Stimulated activated CD4-positive, alpha-beta T cell treated with anti-CD3 and anti-CD28 coated beads, Interleukin-12 subunit alpha, Interleukin-12 subunit beta, amount 100 ng/mL, for 4 hours (primary cell): Measurements from ENCODE around the gene SNAPC1.
"Not testable (repeated sequence)": the region's sequence is repeated elsewhere in the genome, so short reads cannot be mapped to it uniquely, and the experiment has no call there.

Source experiments
- DNase-seq: peaks from one replicate; pipeline ENCODE4 v3.0.0-alpha.2; 2020

The SNAPC1 gene

GRCh38 chr14:61750708-61751474 is 11.3 kb upstream of the SNAPC1 start:
- peak; percentile 67 for DNase-seq

GRCh38 chr14:61751475-61751989 is 10.7 kb upstream of the SNAPC1 start:
- no peak for DNase-seq

DNA sequence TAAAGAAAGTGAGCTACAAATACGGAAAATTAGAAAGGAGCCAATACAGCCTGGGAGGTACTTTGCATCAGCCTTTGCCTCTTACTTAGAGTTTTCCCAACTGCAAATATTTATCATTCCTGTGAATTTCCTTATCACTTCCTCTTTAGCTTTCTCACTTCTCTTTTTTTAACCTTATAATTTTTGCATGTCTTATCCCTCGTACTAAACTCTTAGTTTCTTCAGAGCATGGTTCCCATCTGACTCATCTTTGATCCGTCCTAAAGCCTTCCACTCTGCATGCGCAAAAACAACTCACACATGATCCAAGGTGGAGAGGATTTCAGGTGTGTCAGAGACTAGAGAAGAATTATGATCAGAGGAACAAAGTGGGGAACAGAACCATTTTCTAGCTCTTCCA is 9.6 kb upstream of the SNAPC1 start:
- no peak for DNase-seq

DNA sequence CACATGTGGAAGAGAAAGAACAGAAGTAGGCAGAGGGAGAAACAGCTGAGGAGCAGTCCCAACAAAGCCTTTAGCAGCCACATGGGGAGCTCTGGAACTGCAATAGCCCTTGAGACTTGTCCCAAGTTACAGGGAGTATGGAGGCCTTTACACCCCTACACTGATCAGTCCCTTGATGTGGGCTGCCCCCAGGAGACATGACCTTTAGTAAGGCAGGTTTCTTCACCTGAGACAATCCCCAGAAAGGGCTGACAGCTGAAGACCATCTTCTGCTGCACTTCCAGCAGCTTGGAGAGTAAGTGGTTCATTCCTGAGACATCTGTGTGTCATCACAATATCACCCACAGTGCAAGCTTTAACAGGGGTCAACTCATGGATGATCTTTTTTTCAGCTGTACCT is 8.6 kb upstream of the SNAPC1 start:
- DNase-seq, result no peak

DNA sequence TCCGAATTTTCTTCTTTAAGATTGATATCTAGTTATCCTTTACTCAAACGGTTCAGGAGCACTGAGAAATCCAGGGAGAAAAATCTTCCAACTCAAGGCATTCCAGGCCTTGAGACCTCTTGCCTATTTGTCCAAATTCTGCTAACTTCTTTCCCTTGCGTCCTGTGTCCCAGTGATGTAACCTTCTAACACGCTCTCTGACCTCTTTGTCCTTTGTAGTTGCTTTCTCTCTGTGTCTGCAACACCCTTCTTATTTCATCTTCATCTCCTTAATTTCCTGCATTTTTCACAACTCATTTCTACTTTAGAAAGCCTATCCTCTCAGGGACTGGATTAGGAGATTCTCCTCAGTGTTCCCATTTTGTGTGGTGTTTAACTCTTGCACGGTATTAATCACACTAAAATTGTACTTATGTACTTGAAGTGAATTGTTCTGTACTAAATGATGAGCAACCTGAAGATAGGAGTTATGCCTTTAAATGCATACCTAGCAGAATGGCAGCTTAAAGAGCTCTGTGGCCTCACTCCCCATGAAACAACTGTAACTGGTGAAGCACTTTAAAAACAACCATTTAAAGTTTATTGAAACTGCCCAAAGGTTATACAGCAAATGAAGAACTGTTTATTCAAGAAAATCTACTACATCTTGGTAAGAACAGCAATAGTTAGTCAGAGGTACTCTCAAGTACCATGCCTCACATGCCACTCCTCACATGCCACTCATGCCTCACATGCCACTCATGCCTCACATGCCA is 7.4 kb upstream of the SNAPC1 start:
- no peak for DNase-seq

GRCh38 chr14:61755382-61755742 is 6.9 kb upstream of the SNAPC1 start:
- not testable (repeated sequence) for DNase-seq

GRCh38 chr14:61756135-61756534 is 6.1 kb upstream of the SNAPC1 start:
- DNase-seq, result no peak

GRCh38 chr14:61759878-61760277 is 2.3 kb upstream of the SNAPC1 start:
- no peak for DNase-seq

DNA sequence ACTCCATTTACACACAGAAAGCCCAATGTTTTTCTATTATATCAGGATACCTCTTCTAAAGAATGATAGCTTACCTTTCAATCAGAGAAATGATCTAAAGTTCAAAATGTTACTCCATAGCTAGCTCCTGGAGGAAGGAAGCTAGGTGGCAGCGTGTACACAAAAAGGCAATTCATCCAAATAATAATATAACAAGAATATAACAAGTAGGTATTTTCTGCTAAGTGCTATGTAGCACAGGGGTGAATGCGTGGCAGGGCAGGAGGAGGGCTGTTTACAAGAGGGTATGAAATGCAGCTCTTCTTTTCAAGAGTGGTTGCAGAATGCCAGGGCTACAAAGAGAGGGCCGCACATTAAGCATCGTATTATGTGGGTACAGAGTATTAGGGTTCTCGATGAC is 663 bp upstream of the SNAPC1 start:
- no peak for DNase-seq

- no peak for DNase-seq
Observed at GRCh38 chr14:61764342-61765122, 2.3 kb downstream of the SNAPC1 start.

- no peak for DNase-seq
Observed at GRCh38 chr14:61765225-61765943, 3.2 kb downstream of the SNAPC1 start.

DNA sequence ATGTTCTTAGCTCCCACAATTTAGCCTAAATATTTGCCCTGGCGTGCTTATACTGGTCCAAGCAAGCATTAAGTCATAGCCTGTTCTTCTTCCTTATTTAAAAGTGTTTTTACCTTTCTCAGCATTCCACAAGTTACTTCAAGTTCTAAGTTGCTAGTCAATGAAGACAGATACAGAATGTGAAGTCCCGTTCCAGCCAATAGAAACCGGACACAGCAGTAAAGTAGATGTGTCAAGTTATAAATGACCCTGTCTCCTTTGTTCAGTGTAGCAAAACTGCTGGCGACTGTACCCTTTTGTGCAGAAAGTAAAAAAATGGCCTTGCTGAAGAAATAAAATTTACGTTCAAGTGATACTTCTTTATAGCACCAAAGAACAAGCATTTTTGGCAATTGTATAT is 3.9 kb downstream of the SNAPC1 start:
- no peak for DNase-seq

DNA sequence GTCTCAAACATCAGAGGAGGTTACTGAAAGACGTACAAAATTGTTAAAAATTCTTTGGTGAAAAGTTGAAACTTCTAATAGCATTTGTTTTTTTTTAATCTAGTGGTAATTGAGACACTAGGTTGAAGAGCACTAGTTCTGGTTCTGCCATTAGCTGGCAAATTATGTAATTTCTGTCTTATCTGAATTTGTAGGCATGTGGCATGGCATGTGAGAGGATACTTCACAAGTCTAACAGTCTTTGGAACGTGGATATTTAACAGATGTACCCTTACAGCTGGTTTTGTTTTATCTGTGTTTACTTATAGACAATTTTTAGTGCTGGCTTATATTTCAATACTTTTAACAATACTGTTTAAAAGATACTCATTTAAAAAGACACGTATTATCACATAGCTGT is 6.0 kb downstream of the SNAPC1 start:
- no peak for DNase-seq

DNA sequence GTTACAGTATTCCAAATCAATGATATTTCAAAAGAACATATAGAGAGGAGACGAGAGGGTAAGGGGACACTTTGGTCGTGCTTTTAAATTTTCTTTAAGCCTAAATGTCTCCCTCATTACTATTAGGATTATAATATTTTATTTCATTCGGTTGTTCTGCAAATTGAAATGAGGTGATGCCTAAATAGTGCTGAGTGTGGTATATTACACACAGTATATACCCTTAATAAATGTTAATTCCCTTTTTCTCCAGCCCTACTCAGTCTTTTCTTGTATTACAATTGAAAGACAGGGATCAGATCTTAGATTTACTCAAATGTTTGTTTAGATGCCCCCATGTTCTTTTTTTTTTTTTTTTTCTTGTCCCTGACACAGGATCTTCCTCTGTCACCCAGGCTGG is 7.7 kb downstream of the SNAPC1 start:
- no peak for DNase-seq

DNA sequence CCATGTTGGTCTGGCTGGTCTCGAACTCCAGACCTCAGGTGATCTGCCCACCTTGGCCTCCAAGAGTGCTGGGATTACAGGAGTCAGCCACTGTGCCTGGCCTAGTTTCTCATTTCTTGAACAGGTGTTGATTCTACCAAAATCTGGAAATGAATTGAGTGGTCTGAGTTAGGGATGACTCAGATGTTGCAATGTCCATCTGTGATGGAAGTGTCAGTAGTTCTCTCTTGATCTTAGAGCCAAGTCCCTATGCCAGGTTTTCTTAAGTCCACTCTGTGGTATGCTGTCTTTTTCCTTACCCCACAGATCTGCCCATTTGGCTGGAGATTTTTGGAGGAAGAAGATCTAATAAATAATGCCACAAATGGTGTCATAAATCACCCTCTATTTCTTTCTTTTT is 12.6 kb downstream of the SNAPC1 start:
- no peak for DNase-seq

DNA sequence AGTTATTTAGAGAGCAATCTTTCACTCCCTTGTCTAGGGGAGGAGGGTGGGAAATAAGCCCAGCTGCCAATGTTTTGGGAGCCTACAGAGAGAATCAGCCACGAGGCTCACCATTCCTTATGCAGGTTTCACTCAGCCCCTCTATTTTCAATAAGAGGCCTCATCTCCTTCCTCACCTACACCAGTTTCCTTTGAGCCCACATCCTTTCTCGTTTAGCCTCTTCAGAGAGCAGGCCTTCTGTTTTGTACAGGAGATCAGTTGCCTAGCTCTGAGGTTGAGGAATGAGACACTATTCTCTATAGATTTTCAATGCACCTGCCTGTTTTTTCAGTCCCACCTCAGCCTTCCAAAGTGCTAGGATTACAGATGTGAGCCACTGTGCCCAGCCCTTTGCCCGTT is 17.9 kb downstream of the SNAPC1 start:
- DNase-seq, result no peak

DNA sequence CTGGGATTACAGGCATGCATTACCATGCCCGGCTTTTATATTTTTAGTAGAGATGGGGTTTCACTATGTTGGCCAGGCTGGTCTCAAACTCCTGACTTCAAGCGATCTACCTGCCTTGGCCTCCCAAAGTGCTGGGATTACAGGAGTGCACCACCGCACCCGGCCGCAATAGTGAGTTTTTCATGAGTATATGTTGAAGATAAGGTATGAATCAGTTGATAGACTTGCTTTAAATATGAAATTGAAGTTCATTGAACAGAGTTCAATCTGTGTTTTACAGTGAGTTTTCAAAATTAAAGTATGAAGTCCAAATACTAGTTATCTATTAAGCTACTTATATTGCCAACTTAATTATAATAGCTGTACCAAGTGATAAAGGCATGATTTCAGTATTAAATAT is 35.1 kb downstream of the SNAPC1 start:
- no peak for DNase-seq

DNA sequence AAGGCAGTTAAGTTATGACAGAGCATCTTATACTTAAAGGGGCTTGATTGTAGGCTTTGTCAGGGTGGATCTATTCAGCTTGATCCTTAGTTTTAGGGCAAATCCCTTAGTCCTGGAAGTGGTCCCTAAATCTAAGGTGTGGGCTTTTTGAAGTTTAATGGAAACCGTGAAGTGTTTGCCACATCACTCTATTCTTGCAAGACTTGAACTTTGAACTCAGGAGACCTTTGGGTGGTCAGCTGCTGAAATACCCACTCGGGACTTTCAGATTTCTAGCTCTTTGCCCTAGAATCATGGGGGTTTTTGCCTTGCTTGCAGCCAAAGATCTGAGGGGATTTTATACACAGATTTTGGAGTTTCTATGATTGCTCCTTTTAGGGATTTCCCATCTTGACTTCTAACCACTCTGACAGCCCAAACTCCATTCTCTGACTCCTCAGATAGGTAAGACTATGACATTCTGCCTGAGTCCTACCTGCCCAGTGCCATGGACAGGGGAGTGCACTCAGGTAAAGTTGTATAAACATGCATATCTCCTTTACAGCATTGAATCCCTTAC is 39.9 kb downstream of the SNAPC1 start:
- no peak for DNase-seq

DNA sequence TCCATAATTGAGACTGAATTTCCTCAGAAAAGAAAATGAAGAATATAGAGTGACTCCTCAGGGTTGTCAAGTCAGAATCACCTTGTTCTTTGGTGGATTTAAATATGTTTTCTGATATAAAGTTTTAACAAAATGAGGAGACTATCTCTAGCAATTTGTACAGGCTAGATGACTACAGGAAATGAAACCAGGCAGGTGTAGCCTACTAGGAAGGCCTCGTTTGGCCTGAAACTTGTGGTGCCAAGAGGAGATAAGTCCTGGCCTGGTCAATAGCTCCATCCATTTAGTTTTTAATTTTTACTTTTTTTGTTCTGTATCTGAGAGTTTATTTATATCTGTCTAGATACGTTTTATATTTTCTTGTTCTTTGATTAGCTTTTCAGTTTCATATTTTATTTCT is 41.5 kb downstream of the SNAPC1 start:
- DNase-seq, result no peak

GRCh38 chr14:61805451-61805850 is 43.2 kb downstream of the SNAPC1 start:
- no peak for DNase-seq

DNA sequence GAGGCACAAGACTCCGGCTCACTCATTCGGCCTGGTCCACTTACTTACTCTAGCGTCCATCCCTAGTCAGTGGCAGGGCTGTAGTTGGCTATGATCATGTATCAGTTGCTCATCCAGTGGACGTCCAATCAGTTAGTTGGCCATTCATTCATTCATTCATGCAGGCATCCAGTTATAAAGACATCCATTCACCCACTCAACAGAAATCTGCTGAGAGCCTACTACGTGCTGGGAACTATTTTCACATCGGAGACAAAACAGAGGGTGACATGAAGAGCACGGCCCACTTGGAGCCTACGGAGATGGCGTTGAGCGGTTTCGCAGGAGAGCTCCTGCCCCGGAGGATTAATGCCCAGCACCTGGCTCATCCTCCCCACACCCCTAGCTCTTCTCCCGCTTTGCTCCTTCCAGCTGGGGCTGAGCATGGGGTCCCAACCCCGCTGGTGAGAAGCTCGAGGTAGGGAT is 49.7 kb downstream of the SNAPC1 start:
- DNase-seq, result no peak

DNA sequence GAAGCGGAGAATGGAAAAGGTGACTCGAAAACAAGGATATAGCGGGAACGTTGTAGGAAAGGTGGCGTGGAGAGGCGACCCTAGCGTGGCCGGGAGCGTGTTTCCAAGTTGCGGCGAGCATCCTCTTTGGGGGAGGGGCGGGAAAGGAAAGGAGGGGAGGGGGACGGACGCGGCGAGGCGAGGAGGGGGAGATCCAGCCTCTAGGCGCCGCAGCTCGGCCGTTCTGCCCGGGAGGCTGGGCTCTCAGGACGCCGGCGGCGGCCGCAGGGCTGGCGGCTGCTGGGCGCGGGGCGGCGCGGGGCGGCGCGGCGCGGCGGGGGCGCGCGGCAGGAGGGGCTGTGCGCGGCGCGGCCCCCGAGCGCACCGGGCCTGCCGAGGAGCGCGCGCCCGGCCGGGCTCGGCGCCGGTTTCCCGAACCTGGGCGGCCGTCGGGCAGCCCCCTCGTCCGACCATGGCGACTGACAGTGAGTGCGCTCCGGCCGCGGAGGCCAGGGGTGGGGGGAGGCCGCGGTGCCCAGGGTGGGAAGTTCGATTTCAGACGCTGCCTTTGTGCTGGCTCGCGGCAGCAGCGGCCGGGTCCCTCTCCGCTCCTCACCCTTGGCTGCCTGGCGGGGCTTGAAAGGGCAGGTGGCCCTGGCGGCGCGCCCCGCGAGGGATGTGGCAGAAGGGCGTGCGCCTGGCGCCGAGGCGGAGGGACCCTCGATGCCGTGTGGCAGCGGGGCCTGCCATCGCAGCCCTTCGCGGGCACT is 50.3 kb downstream of the SNAPC1 start, which contains the start of gene SYT16:
Gene SYT16, plus strand, starts transcription at position 357 of the 749 bp plus-strand sequence.
- peak; percentile 7 for DNase-seq
